ENCODE results near the gene INO80. TPM values are rescaled to one million over a fixed set of nuclear protein-coding genes. Genes with fewer than 3 reads are reported as not detected.

The INO80 gene
- total and polyA plus RNA-seq, 2 donors (not counting 3 experiments of a cell fraction or from before 2014, with no cell fraction given): 5.7 to 29.1 TPM

DNA sequence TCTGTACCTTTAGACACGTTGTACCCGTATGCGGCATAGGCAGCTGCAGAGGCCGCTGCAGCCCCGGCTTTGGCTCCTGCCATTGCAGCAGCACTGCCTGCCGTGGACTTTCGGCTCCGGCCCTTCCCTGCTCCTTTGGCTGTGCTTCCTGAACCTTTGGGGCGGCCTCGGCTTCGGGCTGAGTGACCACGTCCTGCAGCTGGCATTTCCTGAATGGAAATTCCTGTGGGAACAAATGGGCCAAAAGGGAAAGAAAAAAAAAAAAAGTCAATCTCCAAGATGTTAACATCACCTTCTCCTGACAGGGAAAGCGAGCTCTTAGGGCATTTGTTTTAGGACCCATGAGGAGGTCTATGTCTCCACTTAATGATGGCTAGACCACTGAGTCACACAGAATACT, 133.2 kb downstream of the INO80 start:
- H2AFZ ChIP-seq (ENCODE audit: low read depth, low read length): no peak overlapping the region
- peak overlapping the region; percentile 70 for H3K9ac ChIP-seq (replicated peaks; ENCODE audit: extremely low read depth, insufficient read depth, low read length)
- peak overlapping the region; percentile 81 for H3K4me2 ChIP-seq (ENCODE audit: insufficient read depth, low read length)
- H3K27me3 ChIP-seq (ENCODE audit: control insufficient read depth in 2 of 2, insufficient read depth in 2 of 2, low read length in 2 of 2): no peaks in the 10 kb centered on the region
- FAIRE-seq (peak; percentile 97), DNase-seq (ENCODE audit: low read depth, low spot score) (peak; percentile 93)
- POLR2A ChIA-PET: interaction anchor here (0.5 to 1.6 kb wide), 10 partner anchors 15 to 1908 kb away, joined by 3 to 7 read pairs (median 4); partner anchors contain the start of genes CHAC1 and DLL4
- H4K20me1 ChIP-seq (replicated peaks; ENCODE audit: control insufficient read depth, extremely low read depth, insufficient read depth, low read length): no peaks in the 10 kb centered on the region
- H3K36me3 ChIP-seq (ENCODE audit: control insufficient read depth in 2 of 2, extremely low read depth in 1 of 2, insufficient read depth in 2 of 2, low read length in 2 of 2): peaks cover 21 to 41% of the 10 kb centered on the region in 2 experiments
- no peaks in the 10 kb centered on the region for H3K79me2 ChIP-seq (ENCODE audit: control insufficient read depth, insufficient read depth, low read length)
- H3K9me3 ChIP-seq (replicated peaks; ENCODE audit: control insufficient read depth, insufficient read depth, low read length): no peaks in the 10 kb centered on the region
- no peak for TF ChIP-seq EZH2 (IDR thresholded peaks at IDR 0.05; ENCODE audit: borderline replicate concordance, low read depth, low read length, severe bottlenecking)
- TF ChIP-seq FOS (IDR thresholded peaks at IDR 0.05; ENCODE audit: borderline replicate concordance, insufficient read depth, low read length): peak; percentile 58
- TF ChIP-seq, protein P1, sequence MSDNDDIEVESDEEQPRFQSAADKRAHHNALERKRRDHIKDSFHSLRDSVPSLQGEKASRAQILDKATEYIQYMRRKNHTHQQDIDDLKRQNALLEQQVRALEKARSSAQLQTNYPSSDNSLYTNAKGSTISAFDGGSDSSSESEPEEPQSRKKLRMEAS (IDR thresholded peaks at IDR 0.05; ENCODE audit: insufficient read depth, insufficient read length): no peak
- peak; percentile 90 for TF ChIP-seq POLR2AphosphoS5 (IDR thresholded peaks at IDR 0.05; ENCODE audit: insufficient read depth, low read depth, low read length)
- peak; percentile 65 for TF ChIP-seq JUN (IDR thresholded peaks at IDR 0.05; ENCODE audit: borderline replicate concordance, insufficient read depth, insufficient read length, low read depth)
- TF ChIP-seq POLR2A (IDR thresholded peaks at IDR 0.05; ENCODE audit: low read depth, low read length): peak; percentile 57
- TF ChIP-seq, protein P2, sequence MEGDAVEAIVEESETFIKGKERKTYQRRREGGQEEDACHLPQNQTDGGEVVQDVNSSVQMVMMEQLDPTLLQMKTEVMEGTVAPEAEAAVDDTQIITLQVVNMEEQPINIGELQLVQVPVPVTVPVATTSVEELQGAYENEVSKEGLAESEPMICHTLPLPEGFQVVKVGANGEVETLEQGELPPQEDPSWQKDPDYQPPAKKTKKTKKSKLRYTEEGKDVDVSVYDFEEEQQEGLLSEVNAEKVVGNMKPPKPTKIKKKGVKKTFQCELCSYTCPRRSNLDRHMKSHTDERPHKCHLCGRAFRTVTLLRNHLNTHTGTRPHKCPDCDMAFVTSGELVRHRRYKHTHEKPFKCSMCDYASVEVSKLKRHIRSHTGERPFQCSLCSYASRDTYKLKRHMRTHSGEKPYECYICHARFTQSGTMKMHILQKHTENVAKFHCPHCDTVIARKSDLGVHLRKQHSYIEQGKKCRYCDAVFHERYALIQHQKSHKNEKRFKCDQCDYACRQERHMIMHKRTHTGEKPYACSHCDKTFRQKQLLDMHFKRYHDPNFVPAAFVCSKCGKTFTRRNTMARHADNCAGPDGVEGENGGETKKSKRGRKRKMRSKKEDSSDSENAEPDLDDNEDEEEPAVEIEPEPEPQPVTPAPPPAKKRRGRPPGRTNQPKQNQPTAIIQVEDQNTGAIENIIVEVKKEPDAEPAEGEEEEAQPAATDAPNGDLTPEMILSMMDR (IDR thresholded peaks at IDR 0.05; ENCODE audit: extremely low read depth in 1 of 2, insufficient read depth in 1 of 2, low read depth in 1 of 2, low read length in 2 of 2): peak; percentile 12 to 42
- no peak for TF ChIP-seq MYC (IDR thresholded peaks at IDR 0.05; ENCODE audit: low read depth, low read length)
- no peak for TF ChIP-seq GATA2 (IDR thresholded peaks at IDR 0.05; ENCODE audit: insufficient read depth, insufficient read length, low read depth, low read length)
- peak overlapping the region; percentile 94 for H3K27ac ChIP-seq (ENCODE audit: insufficient read depth, low read depth, low read length)
- H3K4me1 ChIP-seq (ENCODE audit: control insufficient read depth, extremely low read depth, insufficient read depth, low read length): peaks cover 40% of the 10 kb centered on the region
- dilution Hi-C loops (cut with MboI; ENCODE audit: extremely low pct_ligation_motif_present, low sequenced_read_pairs) (no loop called here), intact Hi-C loops (cut with micrococcal nuclease) (loop anchor here (1.0 to 2.0 kb wide), 5 partner anchors 20 to 77 kb away; partner anchors contain the start of gene CHAC1)
- BruUV-seq (replicated peaks): no TSS peak
- H3K9me1 ChIP-seq (replicated peaks; ENCODE audit: control insufficient read depth, extremely low read depth, insufficient read depth, low read length): no peaks in the 10 kb centered on the region
- CTCF ChIA-PET: interaction anchor here (0.8 to 6.2 kb wide), 15 partner anchors 9 to 78 kb away, joined by 3 to 75 read pairs (median 10); partner anchors contain the start of gene CHAC1
- peak overlapping the region in 1 of 3 experiments; percentile 23 for H3K4me3 ChIP-seq (replicated peaks in 1 of 3; ENCODE audit: insufficient read depth in 1 of 3, low read depth in 1 of 3, low read length in 3 of 3)

All from endothelial cell of umbilical vein (primary cell).